Activated CD4-positive, alpha-beta T cell treated with anti-CD3 and anti-CD28 coated beads, Interleukin-2, amount 10 ng/mL, durations not matched to agents 24 days and 14 days (primary cell): ENCODE measurements around the gene WBP2. TPM values are rescaled to one million over a fixed set of nuclear protein-coding genes. Genes with fewer than 3 reads are reported as not detected.
"Not testable (repeated sequence)": the region's sequence is repeated elsewhere in the genome, so short reads cannot be mapped to it uniquely, and the experiment has no call there.

Experiments
- DNase-seq: peaks from one replicate; pipeline ENCODE4 v3.0.0; 2022
- H3K27ac Mint-ChIP-seq: one replicate; pipeline ENCODE4 v1.8.0; 2022; ENCODE audit warnings: mild to moderate bottlenecking, mixed read lengths
- H3K27me3 Mint-ChIP-seq: one replicate; pipeline ENCODE4 v1.8.0; 2022; ENCODE audit warnings: mixed read lengths
- H3K36me3 Mint-ChIP-seq: one replicate; pipeline ENCODE4 v1.8.0; 2022; ENCODE audit warnings: low read depth, mild to moderate bottlenecking, mixed read lengths
- H3K4me1 Mint-ChIP-seq: one replicate; pipeline ENCODE4 v1.8.0; 2021; ENCODE audit warnings: mixed read lengths
- H3K4me3 Mint-ChIP-seq: one replicate; pipeline ENCODE4 v1.8.0; 2022; ENCODE audit warnings: mild to moderate bottlenecking, moderate library complexity, mixed read lengths
- H3K9me3 Mint-ChIP-seq: one replicate; pipeline ENCODE4 v1.8.0; 2021; ENCODE audit warnings: mixed read lengths
- intact Hi-C: fragments of 100-400 bp; cut with micrococcal nuclease; formaldehyde crosslinking; loops from one replicate; pipeline ENCODE4 v1.15.1; 2023
- total RNA-seq: library from RNA; stranded (reverse); gene quantifications from 2 replicates; pipeline ENCODE4 v1.2.3, GENCODE V29; 2022

The WBP2 gene
- total RNA-seq, 1 donor from 2014 or later = 70.0 TPM

DNA sequence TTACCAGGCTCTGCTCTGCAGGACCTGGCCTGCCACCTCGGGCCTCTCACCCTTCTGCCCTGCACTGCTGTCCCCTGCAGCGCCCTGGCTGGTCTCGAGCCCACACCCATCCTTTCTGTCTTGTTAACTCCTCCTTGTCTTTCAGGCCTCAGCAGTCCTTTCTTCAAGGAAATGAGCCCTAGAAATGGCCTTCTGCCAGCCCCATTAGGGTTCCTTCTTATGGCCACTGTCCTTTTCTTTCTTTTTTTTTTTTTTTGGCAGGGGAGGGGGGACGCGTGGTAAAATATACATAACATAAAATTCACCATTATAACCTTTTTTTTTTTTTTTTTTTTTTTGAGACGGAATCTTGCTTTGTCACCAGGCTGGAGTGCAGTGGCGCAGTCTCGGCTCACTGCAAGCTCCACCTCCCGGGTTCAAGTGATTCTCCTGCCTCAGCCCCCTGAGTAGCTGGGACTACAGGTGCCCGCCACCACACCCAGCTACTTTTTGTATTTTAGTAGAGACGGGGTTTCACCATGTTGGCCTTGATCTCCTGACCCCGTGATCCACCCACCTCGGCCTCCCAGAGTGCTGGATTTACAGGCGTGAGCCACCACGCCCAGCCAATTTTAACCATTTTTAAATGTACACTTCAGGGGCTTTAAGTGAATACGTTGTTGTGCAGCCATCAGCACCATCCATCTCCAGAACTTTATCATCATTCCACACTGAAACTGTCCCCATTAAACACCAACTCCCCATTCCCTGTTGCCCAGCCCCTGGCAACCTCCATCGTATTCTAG, 10.5 kb upstream of the WBP2 start:
- Mint-ChIP-seq H3K4me1 (peaks cover 28% of the 10 kb centered on the region), H3K4me3 (peak overlapping the region; percentile 39), H3K27ac (peak overlapping the region; percentile 66)
- intact Hi-C loops, DNase-seq, H3K27me3 Mint-ChIP-seq, H3K36me3 Mint-ChIP-seq, H3K9me3 Mint-ChIP-seq: not testable (repeated sequence)

DNA sequence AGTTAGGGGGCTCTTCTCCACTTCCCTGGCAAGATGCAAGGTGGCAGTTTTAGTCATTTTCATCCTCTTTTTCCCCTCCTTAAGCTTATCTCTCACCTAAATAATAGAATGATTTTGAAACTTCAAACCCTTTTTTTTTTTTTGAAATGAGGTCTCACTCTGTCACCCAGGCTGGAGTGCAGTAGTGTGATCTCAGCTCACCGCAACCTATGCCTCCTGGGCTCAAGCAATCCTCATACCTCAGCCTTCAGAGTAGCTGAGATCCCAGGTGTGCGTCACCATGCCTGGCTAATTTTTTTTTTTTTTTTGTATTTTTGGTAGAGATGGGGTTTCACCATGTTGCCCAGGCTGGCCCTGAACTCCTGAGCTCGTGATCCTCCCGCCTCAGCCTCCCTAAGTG, 9.8 kb upstream of the WBP2 start:
- Mint-ChIP-seq H3K4me3 (peak overlapping the region; percentile 60), H3K4me1 (peaks cover 28% of the 10 kb centered on the region), H3K27ac (peak overlapping the region; percentile 86)
- not testable (repeated sequence) for H3K9me3 Mint-ChIP-seq, H3K27me3 Mint-ChIP-seq, H3K36me3 Mint-ChIP-seq
- DNase-seq = peak; percentile 69
- intact Hi-C loops = loop anchor here (1.0 kb wide), 1 partner anchor 12 kb away; no protein-coding TSS in a partner anchor

DNA sequence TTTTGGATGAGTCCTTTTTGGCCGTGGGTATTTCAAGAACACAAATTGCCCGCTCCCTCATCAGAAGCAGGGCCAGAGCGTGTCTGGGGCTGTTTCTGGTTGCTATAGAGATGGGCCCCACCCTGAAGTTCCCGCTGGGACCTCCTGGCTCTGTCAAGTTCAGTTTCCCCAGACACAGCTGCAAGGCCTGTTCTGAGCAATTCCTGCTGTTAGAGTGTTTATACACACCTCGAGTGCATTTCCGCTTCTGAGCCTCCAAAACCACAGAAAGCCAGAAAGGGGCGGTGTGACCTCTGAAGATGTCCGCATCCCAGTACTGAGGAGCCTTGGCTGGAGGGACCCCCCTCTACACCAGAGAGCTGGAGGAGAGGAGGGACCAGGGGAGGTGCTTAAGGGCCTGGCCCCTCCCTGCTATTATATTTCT, 9.3 kb upstream of the WBP2 start:
- Mint-ChIP-seq H3K27me3 (no peaks in the 10 kb centered on the region), H3K4me3 (peak overlapping the region; percentile 60), H3K4me1 (peaks cover 28% of the 10 kb centered on the region), H3K9me3 (no peaks in the 10 kb centered on the region), H3K27ac (peak overlapping the region; percentile 86), H3K36me3 (no peaks in the 10 kb centered on the region)
- peak; percentile 90 for DNase-seq
- intact Hi-C loops = loop anchor here (1.0 kb wide), 1 partner anchor 13 kb away; no protein-coding TSS in a partner anchor

GRCh38 chr17:75861927-75862317, 6.8 kb upstream of the WBP2 start:
- Mint-ChIP-seq H3K27me3 (no peaks in the 10 kb centered on the region), H3K4me3 (no peak overlapping the region), H3K36me3 (no peaks in the 10 kb centered on the region), H3K27ac (no peak overlapping the region), H3K4me1 (peaks cover 42% of the 10 kb centered on the region), H3K9me3 (no peaks in the 10 kb centered on the region)
- intact Hi-C loops = no loop called here
- no peak for DNase-seq

DNA sequence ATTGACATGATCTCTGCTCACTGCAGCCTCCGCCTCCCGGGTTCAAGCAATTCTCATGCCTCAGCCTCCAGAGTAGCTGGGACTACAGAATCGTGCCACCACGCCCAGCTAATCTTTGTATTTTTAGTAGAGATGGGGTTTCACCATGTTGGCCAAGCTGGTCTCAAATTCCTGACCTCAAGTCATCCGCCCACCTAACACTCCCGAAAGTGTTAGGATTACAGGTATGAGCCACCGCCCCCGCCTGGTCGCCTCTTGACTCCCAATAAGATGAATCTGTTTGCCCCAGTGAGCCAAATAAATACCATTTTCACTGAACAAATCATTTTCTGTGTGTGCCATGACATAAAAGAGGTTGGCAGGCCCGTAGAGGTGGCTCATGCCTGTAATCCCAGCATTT, 4.2 kb upstream of the WBP2 start:
- Mint-ChIP-seq H3K4me1 (peaks cover 37% of the 10 kb centered on the region), H3K27ac (peak overlapping the region; percentile 72)
- intact Hi-C loops, H3K36me3 Mint-ChIP-seq, H3K4me3 Mint-ChIP-seq, DNase-seq, H3K9me3 Mint-ChIP-seq, H3K27me3 Mint-ChIP-seq: not testable (repeated sequence)

DNA sequence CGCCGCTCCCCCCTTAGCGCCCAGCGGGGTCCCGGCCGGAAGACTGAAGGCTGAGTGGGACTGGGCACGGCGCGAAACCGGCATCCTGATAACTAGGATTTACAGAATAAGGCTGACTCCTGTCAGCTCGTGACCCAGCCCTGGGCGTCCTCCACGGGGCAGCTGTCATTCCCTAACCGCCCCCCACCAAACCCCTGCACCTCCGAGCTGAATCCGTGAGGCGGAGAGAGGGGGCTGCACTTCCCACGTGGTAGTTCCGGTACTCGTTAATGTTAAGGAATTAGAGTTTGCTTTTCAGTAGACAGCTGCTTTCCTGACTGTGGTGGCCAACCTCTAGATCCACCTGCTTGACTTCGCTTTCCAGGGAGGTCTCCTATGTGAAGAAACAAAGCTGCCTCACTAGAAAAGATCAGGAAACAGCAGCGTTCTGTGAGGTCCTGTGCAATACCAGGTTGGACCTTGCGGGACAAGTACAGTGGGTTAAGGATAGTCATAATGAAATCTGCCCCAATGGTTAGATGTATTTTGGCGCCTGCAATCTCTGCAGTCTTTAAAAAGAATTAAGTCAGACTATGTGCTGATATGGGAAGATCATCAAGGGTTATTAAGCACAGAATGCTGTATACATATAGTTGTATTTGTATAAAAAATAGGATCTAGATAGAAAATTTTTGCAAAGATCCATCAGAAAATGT, 1.1 kb upstream of the WBP2 start:
- H3K36me3 Mint-ChIP-seq = peaks cover 3% of the 10 kb centered on the region
- no peak for DNase-seq
- H3K4me1 Mint-ChIP-seq = peaks cover 34% of the 10 kb centered on the region
- H3K9me3 Mint-ChIP-seq = no peaks in the 10 kb centered on the region
- intact Hi-C loops = no loop called here
- peak overlapping the region; percentile 92 for H3K27ac Mint-ChIP-seq
- no peaks in the 10 kb centered on the region for H3K27me3 Mint-ChIP-seq
- H3K4me3 Mint-ChIP-seq = no peak overlapping the region

DNA sequence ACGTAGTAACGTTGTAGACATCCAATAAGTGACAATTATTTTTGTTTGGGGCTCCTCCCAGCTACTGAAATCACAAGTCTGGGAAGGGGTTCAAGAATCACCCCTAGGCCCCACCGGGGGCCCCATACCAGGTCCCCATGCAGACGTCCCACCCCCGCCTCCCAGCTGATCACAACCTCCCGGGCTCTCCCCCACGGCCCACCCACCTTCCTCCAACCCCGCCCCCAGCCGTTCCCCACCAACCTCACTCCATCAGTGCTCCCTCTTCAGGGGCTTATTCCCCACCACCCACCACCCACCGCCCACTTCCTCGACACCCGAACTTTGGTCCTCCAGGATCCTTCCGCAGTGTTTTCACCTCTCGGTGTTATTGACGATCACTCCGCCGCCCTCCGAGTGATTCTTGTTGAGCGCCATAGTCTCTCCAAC, 240 bp downstream of the WBP2 start:
- H3K27ac Mint-ChIP-seq = no peak overlapping the region
- H3K9me3 Mint-ChIP-seq = no peaks in the 10 kb centered on the region
- no peaks in the 10 kb centered on the region for H3K27me3 Mint-ChIP-seq
- intact Hi-C loops = loop anchor here (1.0 to 2.0 kb wide), 6 partner anchors 11 to 124 kb away; partner anchors contain the start of genes ACOX1, MRPL38, TEN1 and UNC13D
- H3K4me1 Mint-ChIP-seq = peaks cover 31% of the 10 kb centered on the region
- no peak overlapping the region for H3K4me3 Mint-ChIP-seq
- H3K36me3 Mint-ChIP-seq = peaks cover 8% of the 10 kb centered on the region
- no peak for DNase-seq

DNA sequence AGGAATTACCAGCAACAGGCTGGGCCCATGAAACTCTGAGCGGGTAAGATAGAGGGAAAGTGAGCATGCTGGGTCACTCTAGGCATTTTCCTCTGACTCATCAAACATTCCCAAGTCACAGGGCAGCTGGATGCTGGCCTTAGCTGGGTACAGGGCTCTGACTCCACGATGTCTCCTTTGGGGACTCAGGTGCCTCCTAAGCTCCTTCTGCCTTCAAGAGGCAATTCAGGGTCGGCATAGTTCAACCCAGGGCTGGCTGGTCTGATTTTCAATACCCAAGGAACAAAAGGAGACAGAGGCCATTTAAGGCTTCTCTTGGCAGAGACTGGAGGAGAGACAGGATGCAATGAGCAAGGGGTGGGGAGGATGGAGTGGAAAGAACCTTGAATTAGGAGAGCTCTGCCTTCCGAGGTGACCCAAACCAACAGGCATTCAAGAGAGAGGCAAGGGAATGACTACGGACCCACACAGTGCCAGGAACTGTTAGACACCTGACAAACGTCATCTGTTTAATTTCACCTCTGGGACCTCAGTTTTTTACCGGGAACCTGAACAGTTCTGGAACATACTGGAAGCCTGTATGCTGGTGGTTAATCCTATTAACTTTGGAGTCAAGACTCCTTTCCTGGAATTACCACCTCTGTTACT, 910 bp downstream of the WBP2 start:
- no peaks in the 10 kb centered on the region for H3K9me3 Mint-ChIP-seq
- no peak overlapping the region for H3K27ac Mint-ChIP-seq
- peaks cover 13% of the 10 kb centered on the region for H3K36me3 Mint-ChIP-seq
- DNase-seq = peak; percentile 69
- H3K4me1 Mint-ChIP-seq = peaks cover 29% of the 10 kb centered on the region
- H3K4me3 Mint-ChIP-seq = no peak overlapping the region
- H3K27me3 Mint-ChIP-seq = no peaks in the 10 kb centered on the region
- intact Hi-C loops = loop anchor here (2.0 kb wide), 1 partner anchor 125 kb away; the partner anchor contains the start of genes ACOX1 and TEN1

DNA sequence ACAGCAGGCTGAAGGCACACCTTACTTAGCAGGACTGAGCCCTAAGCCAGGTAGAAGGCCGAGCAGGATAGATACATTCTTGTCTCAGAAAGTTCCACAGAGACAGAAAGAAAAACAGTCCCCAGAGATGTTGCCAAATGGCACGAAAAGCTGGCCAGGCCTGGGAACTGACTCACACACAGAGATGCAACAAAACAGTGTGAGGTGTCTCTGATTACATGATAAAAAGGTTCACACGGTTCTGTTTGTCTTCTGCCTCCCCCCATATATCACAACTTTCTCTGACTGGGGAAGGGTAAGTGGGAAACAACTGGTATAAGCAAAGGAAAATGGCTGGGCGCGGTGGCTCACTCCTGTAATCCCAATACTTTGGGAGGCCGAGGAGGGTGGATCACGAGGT, 1.7 kb downstream of the WBP2 start:
- Mint-ChIP-seq H3K4me1 (peaks cover 27% of the 10 kb centered on the region), H3K4me3 (peak overlapping the region; percentile 51), H3K9me3 (no peaks in the 10 kb centered on the region), H3K36me3 (peaks cover 16% of the 10 kb centered on the region), H3K27me3 (no peaks in the 10 kb centered on the region), H3K27ac (no peak overlapping the region)
- DNase-seq = no peak
- intact Hi-C loops = no loop called here

GRCh38 chr17:75851693-75851991, 3.5 kb downstream of the WBP2 start:
- H3K4me3 Mint-ChIP-seq, H3K27ac Mint-ChIP-seq, DNase-seq, intact Hi-C loops, H3K9me3 Mint-ChIP-seq, H3K27me3 Mint-ChIP-seq: not testable (repeated sequence)
- peaks cover 23% of the 10 kb centered on the region for H3K4me1 Mint-ChIP-seq
- H3K36me3 Mint-ChIP-seq = peaks cover 24% of the 10 kb centered on the region

- DNase-seq = no peak
- Mint-ChIP-seq H3K4me3 (no peak overlapping the region), H3K9me3 (no peaks in the 10 kb centered on the region), H3K27me3 (no peaks in the 10 kb centered on the region), H3K27ac (no peak overlapping the region), H3K36me3 (peaks cover 25% of the 10 kb centered on the region), H3K4me1 (peaks cover 18% of the 10 kb centered on the region)
- intact Hi-C loops = no loop called here
Observed at GRCh38 chr17:75850928-75851692, 4.0 kb downstream of the WBP2 start.

DNA sequence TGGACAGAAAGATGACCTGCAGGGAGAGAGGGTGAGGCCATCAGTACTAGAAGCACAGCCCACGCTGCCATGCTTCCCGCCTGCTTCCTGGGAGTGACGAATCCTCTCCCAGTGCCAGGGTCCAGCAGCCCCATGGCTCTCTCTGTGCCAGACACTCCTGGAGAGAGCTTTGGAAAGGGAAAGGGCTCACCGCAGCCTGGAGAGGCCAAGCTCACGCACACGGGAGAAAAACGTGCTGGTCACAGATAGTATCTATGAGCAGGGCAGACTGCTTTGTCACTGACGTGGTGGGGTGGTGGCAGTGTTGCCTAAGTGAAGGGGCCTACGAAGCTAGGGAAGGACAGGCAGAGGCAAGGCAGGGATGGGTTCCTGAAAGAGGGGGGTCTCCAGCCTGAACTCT, 5.4 kb downstream of the WBP2 start:
- no peak overlapping the region for H3K27ac Mint-ChIP-seq
- H3K9me3 Mint-ChIP-seq = no peaks in the 10 kb centered on the region
- DNase-seq = no peak
- H3K4me3 Mint-ChIP-seq = no peak overlapping the region
- no peaks in the 10 kb centered on the region for H3K27me3 Mint-ChIP-seq
- peaks cover 24% of the 10 kb centered on the region for H3K4me1 Mint-ChIP-seq
- intact Hi-C loops = no loop called here
- peaks cover 29% of the 10 kb centered on the region for H3K36me3 Mint-ChIP-seq

DNA sequence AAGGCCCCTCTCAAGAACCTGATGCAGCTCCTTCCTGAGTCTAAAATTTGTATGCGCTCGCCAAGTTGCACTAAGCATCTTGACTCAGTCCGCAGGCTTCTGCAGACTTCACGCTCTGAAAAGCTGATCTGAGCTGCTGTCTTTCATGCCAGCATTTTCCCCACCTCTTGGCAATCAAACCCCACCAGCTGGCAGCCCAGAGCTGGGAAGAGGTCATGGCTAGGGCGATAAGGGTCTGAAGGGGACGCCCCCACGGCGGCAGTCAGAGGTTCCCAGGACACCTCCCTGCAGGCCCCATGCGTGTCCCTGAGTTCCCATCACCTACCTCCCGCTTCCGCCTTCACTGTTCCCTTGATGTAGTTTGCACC, 5.9 kb downstream of the WBP2 start:
- Mint-ChIP-seq H3K4me1 (peaks cover 21% of the 10 kb centered on the region), H3K36me3 (peaks cover 29% of the 10 kb centered on the region), H3K4me3 (no peak overlapping the region), H3K27ac (no peak overlapping the region), H3K9me3 (no peaks in the 10 kb centered on the region), H3K27me3 (no peaks in the 10 kb centered on the region)
- intact Hi-C loops = no loop called here
- no peak for DNase-seq
